GM19395 (cell line): Measurements from ENCODE around the gene EMD.

Experiments used
- ATAC-seq: cut with Tn5 transposase; IDR thresholded peaks from one replicate; pipeline ENCODE4 v1.9.1; 2021; ENCODE audit warnings: mild to moderate bottlenecking, moderate library complexity; ENCODE audit not compliant: unreplicated experiment

The EMD gene

GRCh38 chrX:154371017-154371788 lies 7.9 kb upstream of the EMD start:
- peak; percentile 62 for ATAC-seq

- ATAC-seq = peak; percentile 12
These were observed 7.2 kb upstream of the EMD start for GRCh38 chrX:154371789-154372300.

GRCh38 chrX:154372612-154373022 lies 6.5 kb upstream of the EMD start:
- ATAC-seq = no peak

- ATAC-seq = no peak
These were observed 5.5 kb upstream of the EMD start for GRCh38 chrX:154373340-154374306.

- ATAC-seq = no peak
These were observed 4.6 kb upstream of the EMD start, which contains the start of gene FLNA for GRCh38 chrX:154374313-154375155. Gene FLNA (minus strand): TSS chrX:154374634. CDS start chrX:154371245, 3,389 bp downstream.

- ATAC-seq = no peak
These were observed 4.0 kb upstream of the EMD start for GRCh38 chrX:154375156-154375504.

GRCh38 chrX:154376774-154377173 lies 2.3 kb upstream of the EMD start:
- no peak for ATAC-seq

GRCh38 chrX:154378059-154378798 lies 866 bp upstream of the EMD start:
- ATAC-seq = peak; percentile 3

- peak; percentile 9 for ATAC-seq
These were observed 465 bp downstream of the EMD start for GRCh38 chrX:154379569-154379951.

- ATAC-seq = no peak
These were observed 1.1 kb downstream of the EMD start for GRCh38 chrX:154380153-154380552.

GRCh38 chrX:154380787-154381186 lies 1.7 kb downstream of the EMD start:
- ATAC-seq = no peak

- no peak for ATAC-seq
These were observed 2.2 kb downstream of the EMD start for GRCh38 chrX:154381271-154381670.

GRCh38 chrX:154382483-154383069 lies 3.5 kb downstream of the EMD start:
- no peak for ATAC-seq

- no peak for ATAC-seq
These were observed 4.5 kb downstream of the EMD start for GRCh38 chrX:154383359-154384283.

GRCh38 chrX:154384284-154384892 lies 5.3 kb downstream of the EMD start:
- no peak for ATAC-seq

- peak; percentile 23 for ATAC-seq
These were observed 9.0 kb downstream of the EMD start for GRCh38 chrX:154388094-154388493.

GRCh38 chrX:154388649-154389048 lies 9.6 kb downstream of the EMD start:
- peak; percentile 14 for ATAC-seq
